Parathyroid adenoma (tissue), 2 donors: ENCODE data around the gene SEC24A.
"Not testable (repeated sequence)": the region's sequence is repeated elsewhere in the genome, so short reads cannot be mapped to it uniquely, and the experiment has no call there.

Experiments
- H2AFZ ChIP-seq: fragments of 300-600 bp; sonication (generic); one replicate; pipeline ENCODE4 v1.7.0; 2017; ENCODE audit warnings: antibody characterized with exemption, mild to moderate bottlenecking
- H3K27ac ChIP-seq: fragments of 300-600 bp; sonication (generic); one replicate; pipeline ENCODE4 v1.7.0; 2017
- H3K27me3 ChIP-seq: fragments of 300-600 bp; sonication (generic); one replicate; pipeline ENCODE4 v1.7.0; 2017; ENCODE audit warnings: low read length; ENCODE audit not compliant: control insufficient read depth, insufficient read depth
- H3K36me3 ChIP-seq: fragments of 300-600 bp; sonication (generic); one replicate; pipeline ENCODE4 v1.7.0; 2017; ENCODE audit warnings: low read length; ENCODE audit not compliant: control insufficient read depth, insufficient read depth
- H3K4me1 ChIP-seq: fragments of 300-600 bp; sonication (generic); one replicate; pipeline ENCODE4 v1.7.0; 2017; ENCODE audit warnings: control low read depth
- H3K4me2 ChIP-seq: fragments of 300-600 bp; sonication (generic); one replicate; pipeline ENCODE4 v1.7.0; 2017; ENCODE audit warnings: low read length
- H3K4me3 ChIP-seq: fragments of 300-600 bp; sonication (generic); one replicate; pipeline ENCODE4 v1.7.0; 2017; ENCODE audit warnings: low read depth, low read length
- H3K79me2 ChIP-seq: fragments of 300-600 bp; sonication (generic); one replicate; pipeline ENCODE4 v1.7.0; 2017; ENCODE audit warnings: control low read depth
- H3K9ac ChIP-seq: fragments of 300-600 bp; sonication (generic); one replicate; pipeline ENCODE4 v1.7.0; 2017; ENCODE audit warnings: mild to moderate bottlenecking
- H3K9me3 ChIP-seq: fragments of 300-600 bp; sonication (generic); one replicate; pipeline ENCODE4 v1.7.0; 2017; ENCODE audit warnings: low read length; ENCODE audit not compliant: control insufficient read depth
- CTCF ChIP-seq: fragments of 300-600 bp; sonication (generic); IDR thresholded peaks from one replicate; pipeline ENCODE4 v1.7.0; 2017; ENCODE audit warnings: antibody characterized with exemption, mild to moderate bottlenecking
- donor health status: primary hyperparathyroidism.

The SEC24A gene

GRCh38 chr5:134749415-134749814 is 100.8 kb downstream of the SEC24A start:
- H3K4me2 ChIP-seq = no peak overlapping the region
- H3K4me3 ChIP-seq = no peak overlapping the region
- H3K27ac ChIP-seq = no peak overlapping the region
- H3K36me3 ChIP-seq = no peaks in the 10 kb centered on the region
- no peak for TF ChIP-seq CTCF
- no peaks in the 10 kb centered on the region for H3K4me1 ChIP-seq
- H2AFZ ChIP-seq = no peak overlapping the region
- H3K9ac ChIP-seq = no peak overlapping the region
- no peaks in the 10 kb centered on the region for H3K27me3 ChIP-seq
- H3K9me3 ChIP-seq = no peaks in the 10 kb centered on the region
- H3K79me2 ChIP-seq = no peaks in the 10 kb centered on the region

- H3K79me2 ChIP-seq = peaks cover 38% of the 10 kb centered on the region
- no peak for TF ChIP-seq CTCF
- no peaks in the 10 kb centered on the region for H3K36me3 ChIP-seq
- H3K4me1 ChIP-seq = peaks cover 3% of the 10 kb centered on the region
- H3K4me2 ChIP-seq = peak overlapping the region; percentile 65
- H3K9ac ChIP-seq = no peak overlapping the region
- H3K4me3 ChIP-seq = peak overlapping the region; percentile 85
- peak overlapping the region; percentile 50 for H3K27ac ChIP-seq
- H3K9me3 ChIP-seq = no peaks in the 10 kb centered on the region
- no peaks in the 10 kb centered on the region for H3K27me3 ChIP-seq
- H2AFZ ChIP-seq = peak overlapping the region; percentile 92
These were observed 109.6 kb downstream of the SEC24A start for GRCh38 chr5:134758176-134758503.

- Histone ChIP-seq H3K27ac (peak within 1 kb of the TSS; percentile 50), H3K4me1 (peaks cover 3% of the 10 kb centered on the region), H3K9ac (peak within 1 kb of the TSS; percentile 63), H3K27me3 (no peaks in the 10 kb centered on the region), H3K4me2 (peak within 1 kb of the TSS; percentile 84), H3K4me3 (peak within 1 kb of the TSS; percentile 85), H3K9me3 (no peaks in the 10 kb centered on the region), H3K79me2 (peaks cover 38% of the 10 kb centered on the region), H3K36me3 (no peaks in the 10 kb centered on the region), H2AFZ (peak within 1 kb of the TSS; percentile 92)
- TF ChIP-seq CTCF = peak; percentile 83
These were observed 110.1 kb downstream of the SEC24A start, which contains the start of gene DDX46 for GRCh38 chr5:134758504-134759341. Gene DDX46 (plus strand): TSS chr5:134758779. CDS start chr5:134758939, 160 bp downstream.

- H3K36me3 ChIP-seq, H3K4me2 ChIP-seq, H3K4me1 ChIP-seq, H3K9ac ChIP-seq, H2AFZ ChIP-seq, H3K79me2 ChIP-seq, H3K4me3 ChIP-seq, H3K27ac ChIP-seq, H3K27me3 ChIP-seq, H3K9me3 ChIP-seq: not testable (repeated sequence)
These were observed 119.1 kb downstream of the SEC24A start for GRCh38 chr5:134767528-134768291.

GRCh38 chr5:134769206-134769605 is 120.6 kb downstream of the SEC24A start:
- no peaks in the 10 kb centered on the region for H3K4me1 ChIP-seq
- no peak overlapping the region for H3K4me2 ChIP-seq
- H3K27me3 ChIP-seq = no peaks in the 10 kb centered on the region
- H3K79me2 ChIP-seq = no peaks in the 10 kb centered on the region
- H2AFZ ChIP-seq = no peak overlapping the region
- H3K36me3 ChIP-seq = no peaks in the 10 kb centered on the region
- no peak overlapping the region for H3K27ac ChIP-seq
- H3K9ac ChIP-seq = no peak overlapping the region
- no peak overlapping the region for H3K4me3 ChIP-seq
- no peaks in the 10 kb centered on the region for H3K9me3 ChIP-seq
- no peak for TF ChIP-seq CTCF
